CD4-positive, alpha-beta T cell treated with Interleukin-17A for 4 hours (primary cell): ENCODE measurements around the gene FRK.
"Not testable (repeated sequence)": the region's sequence is repeated elsewhere in the genome, so short reads cannot be mapped to it uniquely, and the experiment has no call there.

Source experiments
- DNase-seq: peaks from one replicate; pipeline ENCODE4 v3.0.0-alpha.2; 2020; ENCODE audit warnings: mixed read lengths

FRK gene

GRCh38 chr6:116004841-116005815 is 55.6 kb downstream of the FRK start:
- no peak for DNase-seq

- no peak for DNase-seq
Observed at GRCh38 chr6:116003668-116004067, 57.0 kb downstream of the FRK start.

GRCh38 chr6:116002756-116003155 is 57.9 kb downstream of the FRK start:
- no peak for DNase-seq

GRCh38 chr6:115999235-115999634 is 61.5 kb downstream of the FRK start:
- no peak for DNase-seq

GRCh38 chr6:115997990-115998585 is 62.6 kb downstream of the FRK start:
- no peak for DNase-seq

GRCh38 chr6:115986026-115986425 is 74.7 kb downstream of the FRK start:
- DNase-seq, result no peak

- DNase-seq, result no peak
Observed at GRCh38 chr6:115984809-115985208, 75.9 kb downstream of the FRK start.

- DNase-seq, result no peak
Observed at GRCh38 chr6:115983998-115984397, 76.7 kb downstream of the FRK start.

GRCh38 chr6:115982453-115982852 is 78.2 kb downstream of the FRK start:
- DNase-seq, result no peak

GRCh38 chr6:115977220-115977619 is 83.5 kb downstream of the FRK start:
- no peak for DNase-seq

GRCh38 chr6:115976321-115976870 is 84.3 kb downstream of the FRK start:
- DNase-seq, result no peak

GRCh38 chr6:115972679-115973078 is 88.0 kb downstream of the FRK start:
- no peak for DNase-seq

- no peak for DNase-seq
Observed at GRCh38 chr6:115971785-115972184, 88.9 kb downstream of the FRK start.

- DNase-seq, result no peak
Observed at GRCh38 chr6:115969930-115970273, 90.8 kb downstream of the FRK start.

GRCh38 chr6:115969207-115969929 is 91.3 kb downstream of the FRK start:
- DNase-seq, result no peak

- DNase-seq, result not testable (repeated sequence)
Observed at GRCh38 chr6:115960286-115960685, 100.4 kb downstream of the FRK start.

- no peak for DNase-seq
Observed at GRCh38 chr6:115958958-115959357, 101.7 kb downstream of the FRK start.

- no peak for DNase-seq
Observed at GRCh38 chr6:115954740-115955139, 106.0 kb downstream of the FRK start.

GRCh38 chr6:115948751-115949150 is 111.9 kb downstream of the FRK start:
- DNase-seq, result no peak

GRCh38 chr6:115947966-115948541 is 112.6 kb downstream of the FRK start:
- no peak for DNase-seq

- no peak for DNase-seq
Observed at GRCh38 chr6:115945812-115946211, 114.9 kb downstream of the FRK start.

GRCh38 chr6:115945306-115945705 is 115.4 kb downstream of the FRK start:
- DNase-seq, result no peak

- DNase-seq, result not testable (repeated sequence)
Observed at GRCh38 chr6:115944829-115945228, 115.9 kb downstream of the FRK start.
